ENCODE measurements around the gene ADARB1.

The ADARB1 gene

DNA sequence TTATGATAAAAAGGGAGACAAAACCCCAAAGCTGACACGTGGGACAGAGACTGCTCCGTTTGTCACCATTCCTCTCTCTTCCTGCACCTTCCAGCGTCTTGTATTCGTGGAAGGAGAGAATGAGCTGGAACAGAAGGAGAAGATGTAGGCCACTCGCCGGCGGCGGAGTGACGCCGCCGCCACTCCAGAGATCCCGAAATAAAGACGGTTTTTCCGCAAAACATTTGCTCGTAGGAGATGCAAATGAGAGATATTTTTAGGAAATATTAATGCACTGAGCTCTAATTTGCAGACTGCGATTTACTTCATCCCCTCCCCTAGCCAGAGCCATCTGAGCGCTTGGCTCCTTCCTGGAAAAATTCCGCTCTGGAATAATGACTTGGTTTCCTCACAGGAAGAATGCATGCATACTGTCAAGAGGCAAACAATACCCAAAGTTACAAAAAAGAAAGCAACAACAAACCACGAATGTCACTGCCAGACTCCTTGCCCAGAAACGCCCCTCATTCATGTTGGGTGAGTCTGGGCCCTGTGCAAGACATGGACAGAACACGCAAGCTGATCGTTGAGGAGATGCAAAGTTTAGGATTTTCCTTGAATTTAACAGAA is 18.0 kb upstream of the ADARB1 start:
- TF ChIP-seq, protein P1, sequence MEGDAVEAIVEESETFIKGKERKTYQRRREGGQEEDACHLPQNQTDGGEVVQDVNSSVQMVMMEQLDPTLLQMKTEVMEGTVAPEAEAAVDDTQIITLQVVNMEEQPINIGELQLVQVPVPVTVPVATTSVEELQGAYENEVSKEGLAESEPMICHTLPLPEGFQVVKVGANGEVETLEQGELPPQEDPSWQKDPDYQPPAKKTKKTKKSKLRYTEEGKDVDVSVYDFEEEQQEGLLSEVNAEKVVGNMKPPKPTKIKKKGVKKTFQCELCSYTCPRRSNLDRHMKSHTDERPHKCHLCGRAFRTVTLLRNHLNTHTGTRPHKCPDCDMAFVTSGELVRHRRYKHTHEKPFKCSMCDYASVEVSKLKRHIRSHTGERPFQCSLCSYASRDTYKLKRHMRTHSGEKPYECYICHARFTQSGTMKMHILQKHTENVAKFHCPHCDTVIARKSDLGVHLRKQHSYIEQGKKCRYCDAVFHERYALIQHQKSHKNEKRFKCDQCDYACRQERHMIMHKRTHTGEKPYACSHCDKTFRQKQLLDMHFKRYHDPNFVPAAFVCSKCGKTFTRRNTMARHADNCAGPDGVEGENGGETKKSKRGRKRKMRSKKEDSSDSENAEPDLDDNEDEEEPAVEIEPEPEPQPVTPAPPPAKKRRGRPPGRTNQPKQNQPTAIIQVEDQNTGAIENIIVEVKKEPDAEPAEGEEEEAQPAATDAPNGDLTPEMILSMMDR (IDR thresholded peaks at IDR 0.05; ENCODE audit: poor library complexity, severe bottlenecking), result no peak
- H3K4me3 ChIP-seq (ENCODE audit: severe bottlenecking), result no peak overlapping the region
- no peaks in the 10 kb centered on the region for H3K27me3 ChIP-seq (ENCODE audit: insufficient read depth, poor library complexity, severe bottlenecking)
- DNase-seq (ENCODE audit: low spot score), result no peak
- H3K4me1 ChIP-seq (ENCODE audit: insufficient read depth, poor library complexity, severe bottlenecking), result no peaks in the 10 kb centered on the region
- H3K36me3 ChIP-seq (ENCODE audit: low read depth), result no peaks in the 10 kb centered on the region
- no peak for ATAC-seq (ENCODE audit: low read depth)
- no peak overlapping the region for H3K27ac ChIP-seq (ENCODE audit: poor library complexity, severe bottlenecking)
- H3K9me3 ChIP-seq (ENCODE audit: severe bottlenecking), result no peaks in the 10 kb centered on the region

DNA sequence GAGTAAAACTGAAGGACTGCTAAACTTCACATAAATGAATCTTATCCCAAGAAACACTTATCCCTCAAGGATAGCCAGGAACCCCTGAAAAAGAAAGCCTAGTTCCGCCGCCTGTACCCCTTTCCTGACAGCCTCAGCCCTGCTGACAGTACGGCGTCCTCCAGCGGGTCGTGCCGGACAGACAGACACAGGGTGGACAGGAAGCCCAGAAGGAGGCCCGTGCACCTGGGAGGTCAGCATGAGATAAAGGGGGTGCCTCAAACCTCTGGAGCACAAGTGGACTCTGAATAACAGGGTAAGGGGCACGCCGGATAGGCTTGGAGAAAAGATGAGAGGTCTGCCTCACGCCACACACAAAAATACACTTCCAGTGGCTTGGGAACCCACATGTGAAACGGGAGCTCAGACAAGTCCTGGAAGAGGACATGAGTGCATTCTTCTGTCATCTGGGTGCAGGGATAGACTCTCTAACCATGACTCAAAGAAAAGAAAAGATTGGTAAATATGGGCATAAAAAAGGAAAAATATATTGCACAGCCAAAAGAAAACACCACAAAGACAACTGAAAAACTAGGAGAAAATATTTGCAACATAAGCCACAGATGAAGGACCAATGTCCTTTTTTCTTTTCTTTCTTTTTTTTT is 17.3 kb upstream of the ADARB1 start:
- no peaks in the 10 kb centered on the region for H3K36me3 ChIP-seq (ENCODE audit: low read depth)
- H3K4me1 ChIP-seq (ENCODE audit: insufficient read depth, poor library complexity, severe bottlenecking), result no peaks in the 10 kb centered on the region
- no peaks in the 10 kb centered on the region for H3K27me3 ChIP-seq (ENCODE audit: insufficient read depth, poor library complexity, severe bottlenecking)
- TF ChIP-seq, protein P1 (IDR thresholded peaks at IDR 0.05; ENCODE audit: poor library complexity, severe bottlenecking), result no peak
- ATAC-seq (ENCODE audit: low read depth), result no peak; the same call in 2 of the 3 replicates
- H3K27ac ChIP-seq (ENCODE audit: poor library complexity, severe bottlenecking), result no peak overlapping the region
- DNase-seq (ENCODE audit: low spot score), result no peak
- no peak overlapping the region for H3K4me3 ChIP-seq (ENCODE audit: severe bottlenecking)
- H3K9me3 ChIP-seq (ENCODE audit: severe bottlenecking), result no peaks in the 10 kb centered on the region

DNA sequence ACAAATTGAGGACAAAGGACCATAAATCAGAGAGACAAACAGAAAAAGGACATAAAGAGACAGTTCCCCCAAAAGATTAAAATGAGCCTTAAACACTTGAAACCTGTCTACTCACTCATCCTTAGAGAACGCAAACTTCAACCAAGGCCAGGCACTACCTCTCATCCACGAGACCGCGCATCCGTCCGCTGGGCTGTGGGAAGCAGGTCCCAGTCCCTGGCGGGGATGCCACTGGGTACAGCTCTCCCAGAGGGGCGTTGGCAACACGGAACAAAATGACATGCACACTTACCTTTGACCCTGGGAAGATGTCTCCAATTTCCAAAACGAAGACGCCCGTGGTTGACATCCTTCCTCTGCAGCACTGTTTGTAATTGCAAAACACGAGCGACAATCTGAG is 16.5 kb upstream of the ADARB1 start:
- no peak overlapping the region for H3K27ac ChIP-seq (ENCODE audit: poor library complexity, severe bottlenecking)
- no peak overlapping the region for H3K4me3 ChIP-seq (ENCODE audit: severe bottlenecking)
- no peaks in the 10 kb centered on the region for H3K27me3 ChIP-seq (ENCODE audit: insufficient read depth, poor library complexity, severe bottlenecking)
- ATAC-seq (ENCODE audit: low read depth) (no peak), DNase-seq (ENCODE audit: low spot score) (no peak)
- no peaks in the 10 kb centered on the region for H3K36me3 ChIP-seq (ENCODE audit: low read depth)
- TF ChIP-seq, protein P1 (IDR thresholded peaks at IDR 0.05; ENCODE audit: poor library complexity, severe bottlenecking), result no peak
- H3K9me3 ChIP-seq (ENCODE audit: severe bottlenecking), result no peaks in the 10 kb centered on the region
- no peaks in the 10 kb centered on the region for H3K4me1 ChIP-seq (ENCODE audit: insufficient read depth, poor library complexity, severe bottlenecking)

DNA sequence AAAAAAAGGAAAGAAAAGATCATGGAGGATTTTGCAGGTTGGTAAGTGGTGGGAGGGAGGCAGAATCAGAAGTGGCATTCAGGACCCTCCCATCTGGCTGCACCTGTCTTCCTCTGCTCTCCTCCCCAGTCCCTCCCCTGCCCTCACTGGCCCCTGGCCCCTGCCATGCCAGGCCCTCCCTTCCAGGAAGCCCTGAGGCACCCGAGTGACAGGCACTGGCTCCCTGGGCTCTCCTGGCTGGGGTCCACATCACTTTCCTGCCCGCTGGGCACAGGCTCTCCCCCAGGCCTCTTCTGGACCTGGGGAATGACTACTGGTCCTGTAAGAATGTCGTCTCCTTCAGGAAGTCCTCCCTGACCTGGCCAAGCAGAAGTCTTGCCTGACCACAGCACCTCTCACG is 15.3 kb upstream of the ADARB1 start:
- H3K4me1 ChIP-seq (ENCODE audit: insufficient read depth, poor library complexity, severe bottlenecking), result no peaks in the 10 kb centered on the region
- no peaks in the 10 kb centered on the region for H3K36me3 ChIP-seq (ENCODE audit: low read depth)
- ATAC-seq (ENCODE audit: low read depth) (no peak), DNase-seq (ENCODE audit: low spot score) (no peak)
- H3K4me3 ChIP-seq (ENCODE audit: severe bottlenecking), result no peak overlapping the region
- TF ChIP-seq, protein P1 (IDR thresholded peaks at IDR 0.05; ENCODE audit: poor library complexity, severe bottlenecking), result no peak
- H3K9me3 ChIP-seq (ENCODE audit: severe bottlenecking), result no peaks in the 10 kb centered on the region
- H3K27ac ChIP-seq (ENCODE audit: poor library complexity, severe bottlenecking), result no peak overlapping the region
- H3K27me3 ChIP-seq (ENCODE audit: insufficient read depth, poor library complexity, severe bottlenecking), result no peaks in the 10 kb centered on the region

DNA sequence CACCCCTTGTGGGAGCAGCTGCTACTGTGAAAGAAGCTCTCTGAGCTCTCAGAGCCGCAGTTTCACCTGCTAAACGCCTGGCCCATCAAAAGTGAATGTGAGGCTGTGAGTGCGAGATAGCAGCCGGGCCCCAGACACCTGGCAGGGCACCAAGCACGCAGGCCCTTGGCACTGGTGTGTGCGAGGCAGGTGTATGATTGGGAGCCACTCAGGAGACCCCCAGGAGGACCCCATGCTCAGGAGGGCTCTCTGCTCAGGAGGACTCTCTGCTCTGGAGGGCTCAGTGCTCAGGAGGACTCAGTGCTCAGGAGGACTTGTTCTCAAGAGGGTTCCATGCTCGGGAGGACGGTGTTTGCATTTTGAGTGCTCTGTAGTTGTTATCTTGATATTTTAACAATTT is 14.3 kb upstream of the ADARB1 start:
- ATAC-seq (ENCODE audit: low read depth) (no peak), DNase-seq (ENCODE audit: low spot score) (no peak)
- Histone ChIP-seq H3K4me1 (ENCODE audit: insufficient read depth, poor library complexity, severe bottlenecking) (no peaks in the 10 kb centered on the region), H3K27me3 (ENCODE audit: insufficient read depth, poor library complexity, severe bottlenecking) (no peaks in the 10 kb centered on the region), H3K4me3 (ENCODE audit: severe bottlenecking) (no peak overlapping the region), H3K36me3 (ENCODE audit: low read depth) (no peaks in the 10 kb centered on the region), H3K9me3 (ENCODE audit: severe bottlenecking) (no peaks in the 10 kb centered on the region), H3K27ac (ENCODE audit: poor library complexity, severe bottlenecking) (no peak overlapping the region)
- TF ChIP-seq, protein P1 (IDR thresholded peaks at IDR 0.05; ENCODE audit: poor library complexity, severe bottlenecking), result no peak

Measured in RWPE2 (cell line).